ENCODE data around the gene LRFN2. TPM values are rescaled to one million over a fixed set of nuclear protein-coding genes. Genes with fewer than 3 reads are reported as not detected.
A peak's percentile ranks its signal among the peaks of the same experiment; 100 is the strongest.

Gene LRFN2
- total RNA-seq, 2 experiments from 2014 or later = not detected

DNA sequence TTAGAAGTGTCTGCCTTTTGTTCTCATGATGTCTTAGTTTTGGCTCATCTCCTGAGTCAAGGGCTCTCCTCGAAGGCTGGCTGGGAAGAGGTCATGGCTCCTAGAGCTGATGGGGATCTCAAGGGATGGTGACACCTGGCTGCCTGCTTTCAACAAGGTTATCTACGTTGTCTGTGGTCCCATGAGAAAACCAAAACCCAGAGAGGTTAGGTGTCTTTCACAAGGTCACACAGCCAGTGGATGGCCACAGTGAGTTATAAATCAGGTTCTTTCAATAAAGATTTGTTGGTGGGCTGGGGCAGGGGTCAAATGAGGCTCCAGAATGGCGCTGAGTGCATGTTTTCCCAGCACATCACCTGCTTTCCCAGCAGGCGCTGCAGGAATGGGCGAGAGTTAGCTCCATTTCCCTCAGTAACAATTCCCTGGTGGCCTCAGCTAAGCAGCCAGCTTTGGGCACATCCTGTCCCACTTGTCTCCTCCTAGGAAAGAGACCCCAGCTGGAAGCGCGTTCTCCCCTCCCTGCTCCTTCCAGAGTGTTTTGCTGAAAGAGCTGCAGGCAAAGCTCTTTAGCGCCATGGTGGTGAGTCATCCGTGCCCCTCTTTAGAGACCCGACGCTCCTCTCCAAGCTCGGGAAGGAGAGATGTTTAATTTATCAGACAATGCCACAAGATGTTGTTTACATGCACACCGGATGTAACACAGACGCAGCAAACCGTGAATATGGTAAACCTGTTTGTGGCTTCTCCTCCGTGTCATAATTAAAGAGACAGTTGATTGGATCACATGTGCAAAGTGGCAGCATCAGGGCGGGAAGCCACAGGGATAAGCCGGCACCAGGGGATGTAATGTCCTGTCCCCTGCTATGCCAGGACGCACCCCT, 109.7 kb downstream of the LRFN2 start:
- Mint-ChIP-seq H3K27me3 (peaks cover 7% of the 10 kb centered on the region), H3K4me1 (ENCODE audit: low read depth) (peaks cover 4% of the 10 kb centered on the region), H3K9me3 (no peaks in the 10 kb centered on the region), H3K36me3 (no peaks in the 10 kb centered on the region), H3K4me3 (no peak overlapping the region), H3K27ac (no peak overlapping the region)
- intact Hi-C loops (cut with micrococcal nuclease) = no loop called here
- ChIA-PET CTCF (no interaction called here), POLR2A (no interaction called here)
- DNase-seq = peak; percentile 10

DNA sequence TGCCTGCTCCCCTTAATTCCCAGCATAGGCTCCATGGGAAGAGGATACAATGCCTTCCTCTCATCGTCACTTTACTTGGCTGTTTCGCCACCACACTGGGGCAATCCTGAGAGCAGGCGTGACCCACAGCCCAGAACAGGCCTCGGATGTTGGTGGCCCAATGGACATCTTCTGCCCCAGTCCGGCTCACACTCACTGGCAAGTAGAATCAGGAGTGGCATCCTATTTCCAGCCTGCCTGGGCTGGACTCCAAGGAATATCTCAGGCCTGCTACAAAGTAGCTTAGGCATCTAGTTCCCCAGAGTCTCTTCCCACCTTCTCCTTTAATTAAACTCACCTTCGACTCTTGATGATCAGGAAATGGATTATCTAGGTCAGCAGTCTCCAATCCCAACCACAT, 110.5 kb downstream of the LRFN2 start:
- Mint-ChIP-seq H3K4me1 (ENCODE audit: low read depth) (peaks cover 4% of the 10 kb centered on the region), H3K4me3 (no peak overlapping the region), H3K36me3 (no peaks in the 10 kb centered on the region), H3K27me3 (peaks cover 7% of the 10 kb centered on the region), H3K9me3 (no peaks in the 10 kb centered on the region), H3K27ac (no peak overlapping the region)
- intact Hi-C loops (cut with micrococcal nuclease) = no loop called here
- ChIA-PET CTCF (no interaction called here), POLR2A (no interaction called here)
- DNase-seq = no peak

DNA sequence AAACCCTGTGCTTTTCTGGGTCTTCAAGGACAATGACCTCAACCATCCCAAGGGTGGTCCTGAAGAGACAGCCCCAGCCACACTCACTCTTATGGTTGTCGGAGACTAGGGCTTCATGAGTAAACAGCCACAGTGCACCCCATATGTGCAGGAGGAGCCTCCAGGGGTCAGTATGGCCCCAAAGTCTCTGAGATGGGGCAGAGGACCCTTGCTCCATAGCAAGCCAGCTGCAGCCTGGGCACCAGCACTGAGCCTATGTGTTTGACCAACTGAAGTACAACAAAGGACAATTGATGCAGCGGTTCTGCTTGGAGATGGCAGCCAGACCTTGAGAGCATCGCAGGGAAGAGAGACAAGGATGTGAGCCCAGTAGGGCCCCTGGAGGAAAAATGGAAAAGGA, 112.2 kb downstream of the LRFN2 start:
- ChIA-PET POLR2A (no interaction called here), CTCF (no interaction called here)
- Mint-ChIP-seq H3K9me3 (no peaks in the 10 kb centered on the region), H3K36me3 (no peaks in the 10 kb centered on the region), H3K27ac (no peak overlapping the region), H3K4me3 (no peak overlapping the region), H3K27me3 (peaks cover 7% of the 10 kb centered on the region), H3K4me1 (ENCODE audit: low read depth) (peaks cover 4% of the 10 kb centered on the region)
- intact Hi-C loops (cut with micrococcal nuclease) = no loop called here
- no peak for DNase-seq

DNA sequence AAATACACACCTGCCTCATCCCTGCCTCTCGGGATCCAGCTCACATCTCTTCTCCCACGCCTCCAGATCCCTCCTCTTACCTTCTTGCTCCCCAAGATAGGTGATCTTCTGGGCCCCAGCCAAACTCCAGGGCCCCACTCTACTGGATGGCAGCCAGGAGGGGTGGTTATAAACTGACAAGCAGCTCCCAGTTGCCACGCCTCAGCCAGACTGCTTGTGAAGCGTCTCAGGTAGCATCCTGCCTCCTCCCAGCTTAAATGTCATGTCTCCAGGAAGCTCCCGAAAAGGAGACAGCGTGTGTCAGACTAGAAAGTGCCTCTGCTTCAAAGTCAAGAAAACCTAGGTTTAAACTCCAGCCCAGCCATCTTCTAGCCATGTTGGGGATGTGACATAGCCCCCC, 114.1 kb downstream of the LRFN2 start:
- intact Hi-C loops (cut with micrococcal nuclease) = no loop called here
- no peak overlapping the region for H3K27ac Mint-ChIP-seq
- POLR2A ChIA-PET = no interaction called here
- peaks cover 4% of the 10 kb centered on the region for H3K4me1 Mint-ChIP-seq (ENCODE audit: low read depth)
- H3K27me3 Mint-ChIP-seq = peaks cover 5% of the 10 kb centered on the region
- H3K4me3 Mint-ChIP-seq = no peak overlapping the region
- CTCF ChIA-PET = no interaction called here
- H3K9me3 Mint-ChIP-seq = no peaks in the 10 kb centered on the region
- no peaks in the 10 kb centered on the region for H3K36me3 Mint-ChIP-seq
- DNase-seq = no peak

DNA sequence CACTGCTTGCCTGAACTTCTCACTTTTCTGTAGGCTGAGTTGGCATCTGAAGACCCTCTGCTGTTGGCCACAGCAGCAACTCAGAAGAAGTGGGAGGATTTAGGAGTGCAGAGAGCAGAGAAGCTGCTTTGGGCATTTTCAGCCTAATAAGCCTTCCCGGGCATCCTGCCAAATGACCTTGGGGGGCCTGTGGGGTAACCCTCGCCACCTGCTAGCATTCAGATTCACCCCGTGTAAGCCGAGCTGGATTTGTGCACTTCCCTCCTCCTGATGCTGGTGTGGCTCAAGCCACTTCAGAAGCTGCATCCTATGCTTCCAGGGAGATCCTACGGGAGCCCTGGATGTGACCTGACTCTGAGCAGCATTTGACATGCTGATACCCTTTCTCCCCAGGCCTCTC, 114.8 kb downstream of the LRFN2 start:
- Mint-ChIP-seq H3K36me3 (no peaks in the 10 kb centered on the region), H3K4me3 (no peak overlapping the region), H3K27me3 (no peaks in the 10 kb centered on the region), H3K4me1 (ENCODE audit: low read depth) (no peaks in the 10 kb centered on the region), H3K9me3 (no peaks in the 10 kb centered on the region), H3K27ac (no peak overlapping the region)
- intact Hi-C loops (cut with micrococcal nuclease) = no loop called here
- ChIA-PET CTCF (no interaction called here), POLR2A (no interaction called here)
- no peak for DNase-seq

DNA sequence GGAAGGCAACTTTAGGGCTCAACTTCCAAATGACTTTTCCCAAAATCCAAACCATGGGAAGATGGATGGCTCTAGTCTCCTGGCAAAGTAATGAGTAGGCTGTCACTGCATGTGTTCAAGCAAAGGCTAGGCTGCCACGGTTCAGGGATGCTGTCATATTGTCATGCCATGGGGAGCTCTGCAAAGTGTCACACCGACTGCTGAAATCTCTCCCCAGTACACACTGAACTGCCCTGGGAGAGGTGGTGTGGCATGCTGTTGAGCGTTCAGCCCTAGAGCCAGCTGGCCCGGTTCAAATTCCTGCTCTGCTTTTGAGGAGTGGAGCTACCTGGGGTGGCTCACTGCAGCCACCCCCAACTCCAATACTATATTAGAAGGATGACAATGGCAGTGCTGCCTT, 115.9 kb downstream of the LRFN2 start:
- no peak overlapping the region for H3K27ac Mint-ChIP-seq
- ChIA-PET POLR2A (no interaction called here), CTCF (no interaction called here)
- no peaks in the 10 kb centered on the region for H3K36me3 Mint-ChIP-seq
- H3K4me1 Mint-ChIP-seq (ENCODE audit: low read depth) = no peaks in the 10 kb centered on the region
- intact Hi-C loops (cut with micrococcal nuclease) = no loop called here
- no peak for DNase-seq
- H3K9me3 Mint-ChIP-seq = no peaks in the 10 kb centered on the region
- no peak overlapping the region for H3K4me3 Mint-ChIP-seq
- no peaks in the 10 kb centered on the region for H3K27me3 Mint-ChIP-seq

DNA sequence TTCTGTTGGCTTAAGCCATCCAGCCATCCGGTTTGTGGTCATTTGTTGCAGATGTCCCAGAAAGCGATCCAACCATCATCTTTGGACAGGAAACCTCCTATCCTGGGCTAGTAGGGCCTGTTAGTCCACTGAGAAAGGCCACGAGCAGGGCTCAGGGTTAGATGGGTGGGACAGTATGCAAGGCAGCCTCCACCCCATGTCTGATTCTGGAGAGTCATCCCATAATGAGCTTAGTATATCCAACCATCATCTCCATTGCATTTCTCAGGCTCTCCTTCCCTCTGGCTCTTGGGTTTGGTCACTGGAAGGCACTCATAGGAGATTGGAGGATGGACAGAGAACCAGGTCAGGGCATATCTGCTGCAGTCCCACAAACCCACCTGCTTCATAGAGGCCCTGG, 117.8 kb downstream of the LRFN2 start:
- intact Hi-C loops (cut with micrococcal nuclease) = no loop called here
- ChIA-PET POLR2A (no interaction called here), CTCF (no interaction called here)
- no peaks in the 10 kb centered on the region for H3K4me1 Mint-ChIP-seq (ENCODE audit: low read depth)
- no peaks in the 10 kb centered on the region for H3K36me3 Mint-ChIP-seq
- H3K27ac Mint-ChIP-seq = no peak overlapping the region
- no peak overlapping the region for H3K4me3 Mint-ChIP-seq
- no peaks in the 10 kb centered on the region for H3K9me3 Mint-ChIP-seq
- no peak for DNase-seq
- H3K27me3 Mint-ChIP-seq = peaks cover 4% of the 10 kb centered on the region

DNA sequence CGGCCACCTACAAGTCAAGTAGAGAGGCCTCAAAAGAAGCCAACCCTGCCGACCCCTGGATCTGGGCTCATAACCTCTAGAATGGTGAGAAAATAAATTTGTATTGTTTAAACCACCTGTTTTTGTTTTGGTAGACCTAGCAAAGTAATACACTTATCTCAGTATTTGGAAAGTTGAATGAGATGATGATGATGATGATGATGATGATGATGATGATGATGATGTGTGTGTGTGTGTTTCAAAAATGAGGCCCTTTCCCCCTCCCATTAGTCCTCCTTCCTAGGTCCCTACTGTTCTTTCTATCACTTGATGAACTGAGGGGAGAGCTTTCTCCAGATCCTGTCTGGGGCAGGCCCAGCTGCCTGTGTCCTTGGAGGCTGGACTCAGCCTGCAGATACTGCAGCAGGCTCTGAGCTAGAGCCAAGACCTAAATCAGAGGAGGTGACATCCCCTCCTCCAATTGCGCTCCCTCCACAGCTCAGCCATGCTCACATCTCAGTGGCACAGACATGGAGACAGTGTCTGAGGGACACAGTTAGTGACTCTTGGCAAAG, 120.1 kb downstream of the LRFN2 start:
- no peaks in the 10 kb centered on the region for H3K9me3 Mint-ChIP-seq
- ChIA-PET CTCF (no interaction called here), POLR2A (no interaction called here)
- no peak overlapping the region for H3K27ac Mint-ChIP-seq
- H3K4me3 Mint-ChIP-seq = no peak overlapping the region
- H3K4me1 Mint-ChIP-seq (ENCODE audit: low read depth) = no peaks in the 10 kb centered on the region
- peaks cover 6% of the 10 kb centered on the region for H3K27me3 Mint-ChIP-seq
- intact Hi-C loops (cut with micrococcal nuclease) = no loop called here
- no peaks in the 10 kb centered on the region for H3K36me3 Mint-ChIP-seq
- DNase-seq = no peak

DNA sequence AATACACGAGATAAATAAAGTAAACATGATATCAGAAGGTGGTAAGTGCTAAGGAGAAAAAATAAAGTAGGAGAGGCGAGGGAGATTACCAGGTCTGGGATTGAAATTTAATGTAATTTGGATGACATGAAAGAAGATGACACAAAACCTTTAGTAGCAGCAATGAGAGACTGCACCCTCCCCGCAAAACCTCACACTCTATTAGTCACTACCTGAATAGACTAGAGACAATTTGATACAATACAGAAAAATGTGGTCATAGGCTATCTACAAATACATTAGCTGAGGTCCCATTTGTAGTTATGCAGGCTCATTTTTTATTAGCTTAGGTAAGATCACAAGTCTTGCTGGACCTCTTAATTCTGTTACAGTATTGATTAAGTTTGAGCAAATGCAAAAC, 125.5 kb downstream of the LRFN2 start:
- intact Hi-C loops (cut with micrococcal nuclease) = no loop called here
- ChIA-PET CTCF (no interaction called here), POLR2A (no interaction called here)
- Mint-ChIP-seq H3K9me3 (no peaks in the 10 kb centered on the region), H3K27ac (no peak overlapping the region), H3K4me1 (ENCODE audit: low read depth) (no peaks in the 10 kb centered on the region), H3K27me3 (peaks cover 6% of the 10 kb centered on the region), H3K36me3 (no peaks in the 10 kb centered on the region), H3K4me3 (no peak overlapping the region)
- DNase-seq = no peak

DNA sequence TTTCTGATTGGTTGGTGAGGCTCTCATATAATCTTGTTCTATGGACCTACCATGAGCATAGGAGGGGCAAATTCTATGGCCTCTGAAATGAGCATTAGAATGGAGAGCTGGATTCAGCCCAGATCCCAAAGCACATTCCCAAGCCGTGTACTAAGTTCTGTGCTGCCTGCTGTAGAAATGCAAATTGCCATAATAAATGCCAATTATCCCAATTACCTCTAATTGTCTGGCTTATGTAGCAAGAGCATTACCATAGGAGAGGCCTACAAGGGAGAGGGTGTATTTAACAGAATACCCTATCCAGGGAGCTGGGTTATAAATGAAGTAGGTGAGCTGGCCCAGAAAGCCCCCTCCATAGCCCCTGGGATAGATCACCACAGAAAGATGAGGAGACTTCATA, 126.8 kb downstream of the LRFN2 start:
- no peaks in the 10 kb centered on the region for H3K9me3 Mint-ChIP-seq
- H3K36me3 Mint-ChIP-seq = no peaks in the 10 kb centered on the region
- no peaks in the 10 kb centered on the region for H3K4me1 Mint-ChIP-seq (ENCODE audit: low read depth)
- H3K27ac Mint-ChIP-seq = no peak overlapping the region
- no peak overlapping the region for H3K4me3 Mint-ChIP-seq
- no peak for DNase-seq
- intact Hi-C loops (cut with micrococcal nuclease) = no loop called here
- POLR2A ChIA-PET = no interaction called here
- CTCF ChIA-PET = no interaction called here
- peaks cover 6% of the 10 kb centered on the region for H3K27me3 Mint-ChIP-seq

DNA sequence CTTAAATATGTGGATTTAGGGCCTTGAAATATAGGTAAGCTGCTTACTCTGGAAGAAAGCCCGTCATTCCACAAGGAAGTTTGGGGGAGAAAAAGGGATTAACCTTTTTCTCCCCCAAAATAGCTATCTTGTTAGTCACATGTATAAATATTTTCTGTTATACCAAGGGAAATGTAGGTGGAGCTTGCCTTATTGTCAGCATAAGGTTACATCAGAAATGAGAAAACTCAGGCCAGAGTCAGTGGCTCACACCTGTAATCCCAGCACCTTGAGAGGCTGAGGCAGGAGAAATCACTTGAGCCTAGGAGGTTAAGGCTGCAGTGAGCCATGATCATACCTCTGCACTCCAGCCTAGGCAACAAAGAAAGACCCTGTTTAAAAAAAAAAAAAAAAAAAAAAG, 129.9 kb downstream of the LRFN2 start:
- ChIA-PET CTCF (no interaction called here), POLR2A (no interaction called here)
- intact Hi-C loops (cut with micrococcal nuclease) = no loop called here
- no peak for DNase-seq
- Mint-ChIP-seq H3K9me3 (no peaks in the 10 kb centered on the region), H3K4me1 (ENCODE audit: low read depth) (no peaks in the 10 kb centered on the region), H3K27ac (no peak overlapping the region), H3K4me3 (no peak overlapping the region), H3K36me3 (no peaks in the 10 kb centered on the region), H3K27me3 (peaks cover 3% of the 10 kb centered on the region)

DNA sequence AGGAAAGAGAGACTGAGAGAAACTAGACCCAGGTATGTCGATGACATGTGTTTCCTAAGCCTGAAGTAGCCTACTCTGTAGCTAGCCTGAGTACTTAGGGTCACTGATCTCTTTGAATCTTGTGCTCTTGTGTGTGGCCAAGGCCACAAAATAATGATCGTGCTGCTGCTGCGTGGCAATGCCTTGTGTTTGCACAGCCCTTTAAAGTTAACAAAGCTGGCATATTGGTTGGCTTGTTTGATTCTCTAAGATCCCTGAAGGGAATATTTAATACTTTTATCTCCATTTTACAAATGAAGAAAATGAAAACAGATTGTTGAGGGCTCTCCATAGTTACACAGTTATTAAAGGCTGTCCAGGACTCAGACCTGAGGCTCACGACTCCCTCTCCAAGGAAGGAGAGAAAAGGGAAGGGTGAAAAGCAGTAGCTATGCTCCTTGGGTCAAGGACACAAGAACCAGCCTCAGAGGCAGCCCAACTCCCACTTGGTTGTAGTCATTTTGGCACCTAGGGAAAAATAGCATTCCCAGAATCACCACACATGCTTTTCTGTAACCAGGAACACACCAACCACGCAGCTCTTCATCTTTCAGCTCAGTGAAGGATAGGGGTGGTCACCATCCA, 130.7 kb downstream of the LRFN2 start:
- CTCF ChIA-PET = no interaction called here
- H3K27ac Mint-ChIP-seq = no peak overlapping the region
- H3K9me3 Mint-ChIP-seq = no peaks in the 10 kb centered on the region
- no peak overlapping the region for H3K4me3 Mint-ChIP-seq
- no peak for DNase-seq
- no peaks in the 10 kb centered on the region for H3K36me3 Mint-ChIP-seq
- intact Hi-C loops (cut with micrococcal nuclease) = no loop called here
- no peaks in the 10 kb centered on the region for H3K4me1 Mint-ChIP-seq (ENCODE audit: low read depth)
- H3K27me3 Mint-ChIP-seq = peaks cover 3% of the 10 kb centered on the region
- POLR2A ChIA-PET = no interaction called here
